WI38 (cell line): ENCODE results near the gene WASF2.
"Not testable (repeated sequence)": the region's sequence is repeated elsewhere in the genome, so short reads cannot be mapped to it uniquely, and the experiment has no call there.

Experiments used
- H3K4me3 ChIP-seq: 2 replicates; pipeline ENCODE4 v1.5.1; 2011; ENCODE audit warnings: low read depth, mild to moderate bottlenecking, control low read depth, low read length
- CTCF ChIP-seq: IDR thresholded peaks from 2 replicates; pipeline ENCODE4 v1.5.1; 2012; ENCODE audit warnings: low read depth, mild to moderate bottlenecking, control low read depth, low read length

Gene WASF2

DNA sequence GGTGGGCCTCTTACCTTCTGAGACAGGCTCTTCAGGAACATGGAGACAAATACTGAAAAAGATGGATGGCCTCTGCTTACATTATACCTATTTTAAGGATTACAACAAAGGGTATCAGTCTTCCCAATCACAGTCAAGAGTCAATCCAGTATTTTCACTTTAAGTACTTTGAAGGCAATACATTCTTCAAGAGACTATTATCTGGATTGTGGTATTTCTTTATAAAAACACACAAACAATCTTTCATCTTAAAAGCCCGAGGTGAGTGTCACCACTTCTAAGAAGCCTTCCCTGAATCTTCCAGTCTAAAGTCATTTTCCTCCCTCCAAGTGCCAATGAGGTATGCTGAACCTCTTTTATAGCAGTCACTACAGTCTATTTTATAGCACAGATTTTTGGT, 45.3 kb downstream of the WASF2 start:
- TF ChIP-seq CTCF: no peak
- no peak overlapping the region for H3K4me3 ChIP-seq

- TF ChIP-seq CTCF: no peak
- no peak overlapping the region for H3K4me3 ChIP-seq
Measured at GRCh38 chr1:27439150-27439549, 50.8 kb downstream of the WASF2 start.

GRCh38 chr1:27438621-27439061, 51.3 kb downstream of the WASF2 start:
- H3K4me3 ChIP-seq: no peak overlapping the region
- no peak for TF ChIP-seq CTCF

- H3K4me3 ChIP-seq: 0 out of 2 replicates have a peak overlapping the region, but pooled peaks have one; percentile 9
- TF ChIP-seq CTCF: no peak
Measured at GRCh38 chr1:27436204-27437159, 53.5 kb downstream of the WASF2 start.

DNA sequence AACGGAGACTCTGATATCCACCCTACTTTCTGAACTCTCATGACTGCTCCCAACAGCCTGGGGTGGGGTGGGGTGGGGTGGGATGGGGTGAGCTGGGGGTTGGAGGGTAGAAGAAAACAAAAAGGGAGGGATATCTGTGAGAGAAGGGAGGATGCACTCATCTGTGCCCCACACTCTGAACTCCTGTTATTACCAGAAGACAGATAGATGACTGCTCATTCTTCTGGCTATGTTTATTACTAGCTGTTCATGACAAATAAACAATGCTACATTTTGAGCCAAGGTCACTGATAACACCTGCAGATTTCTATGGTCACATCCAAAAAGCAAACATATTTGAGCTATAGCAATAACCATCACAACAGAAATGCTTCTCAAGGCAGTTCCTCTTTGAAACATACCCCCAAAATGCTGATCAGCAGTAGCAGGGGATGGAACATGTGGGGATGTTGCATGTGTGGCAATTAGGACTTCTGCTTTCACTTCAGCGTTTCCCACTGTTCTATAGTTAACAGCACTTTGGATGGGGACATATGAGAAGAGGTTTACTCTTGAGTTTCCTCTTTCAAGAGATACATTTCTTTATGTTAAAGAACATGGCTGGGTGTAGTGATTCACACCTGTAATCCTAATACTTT, 54.3 kb downstream of the WASF2 start:
- no peak overlapping the region for H3K4me3 ChIP-seq
- TF ChIP-seq CTCF: no peak

DNA sequence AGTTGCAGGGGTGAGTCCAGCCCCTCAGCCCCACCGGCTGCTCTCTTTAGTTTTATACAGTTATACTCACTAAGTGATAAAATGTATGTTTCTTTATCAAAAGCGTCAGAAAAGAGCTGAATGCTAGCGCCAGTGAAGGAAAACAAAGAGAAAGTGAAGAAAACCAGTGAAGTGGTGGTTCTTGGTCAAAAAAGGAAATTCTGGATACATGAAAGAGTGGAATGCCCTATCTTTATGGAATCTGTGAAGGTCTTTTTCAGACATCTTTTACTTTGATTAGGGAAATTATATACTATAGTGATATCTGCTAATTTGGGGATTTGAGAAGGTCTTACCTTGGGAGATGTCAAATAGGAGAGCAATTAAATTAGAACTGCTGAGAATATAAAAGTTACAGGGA, 56.3 kb downstream of the WASF2 start:
- no peak for TF ChIP-seq CTCF
- H3K4me3 ChIP-seq: no peak overlapping the region

DNA sequence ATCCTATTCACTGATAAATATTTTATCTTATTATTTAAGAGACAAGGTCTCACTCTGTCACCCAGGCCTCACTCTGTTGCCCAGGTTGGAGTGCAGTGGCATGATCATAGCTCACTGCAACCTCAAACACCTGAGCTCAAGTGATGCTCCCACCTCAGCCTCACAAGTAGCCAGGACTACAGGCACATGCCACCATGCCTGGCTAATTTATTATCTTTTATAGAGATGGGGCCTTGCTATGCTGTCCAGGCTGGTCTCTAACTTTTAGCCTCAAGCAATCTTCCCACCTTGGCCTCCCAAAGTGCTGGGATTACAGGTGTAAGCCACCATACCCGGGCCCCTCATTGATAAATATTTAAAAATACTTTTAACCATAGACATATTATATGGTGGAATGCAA, 57.2 kb downstream of the WASF2 start:
- H3K4me3 ChIP-seq: not testable (repeated sequence)
